Smooth muscle cell (in vitro differentiated cells): ENCODE data around the gene CEP63. TPM values are rescaled to one million over a fixed set of nuclear protein-coding genes. Genes with fewer than 3 reads are reported as not detected.

Experiments
- DNase-seq: peaks from one replicate; lab custom pipeline; 2025; ENCODE audit not compliant: unreplicated experiment; lab: John Stamatoyannopoulos, UW
- H2AFZ ChIP-seq: fragments of 200-600 bp; sonication (generic); 2 replicates; pipeline ENCODE4 v1.6.0; 2016; ENCODE audit warnings: antibody characterized with exemption, low read depth, mild to moderate bottlenecking
- H3F3A ChIP-seq: fragments of 200-600 bp; sonication (generic); 2 replicates; pipeline ENCODE4 v1.6.0; 2017; ENCODE audit warnings: antibody characterized with exemption, low read depth
- H3K27ac ChIP-seq: fragments of 200-600 bp; sonication (generic); 2 replicates; pipeline ENCODE4 v1.5.1; 2016; ENCODE audit warnings: low read depth, mild to moderate bottlenecking
- H3K27me3 ChIP-seq: fragments of 200-600 bp; sonication (generic); 2 replicates; pipeline ENCODE4 v1.6.1; 2016; ENCODE audit warnings: low read depth, mild to moderate bottlenecking
- H3K36me3 ChIP-seq: fragments of 200-600 bp; sonication (generic); 2 replicates; pipeline ENCODE4 v1.5.1; 2016; ENCODE audit warnings: low read depth
- H3K4me1 ChIP-seq: fragments of 200-600 bp; sonication (generic); 2 replicates; pipeline ENCODE4 v1.5.1; 2016; ENCODE audit warnings: low read depth
- H3K4me2 ChIP-seq: fragments of 200-600 bp; sonication (generic); 2 replicates; pipeline ENCODE4 v1.6.0; 2016; ENCODE audit warnings: mild to moderate bottlenecking
- H3K4me3 ChIP-seq: fragments of 200-600 bp; sonication (generic); 2 replicates; pipeline ENCODE4 v1.5.1; 2016; ENCODE audit warnings: mild to moderate bottlenecking
- H3K79me2 ChIP-seq: fragments of 200-600 bp; sonication (generic); 2 replicates; pipeline ENCODE4 v1.6.0; 2016; ENCODE audit warnings: low read depth, mild to moderate bottlenecking
- H3K9ac ChIP-seq: fragments of 200-600 bp; sonication (generic); 2 replicates; pipeline ENCODE4 v1.6.0; 2016; ENCODE audit warnings: low read depth
- H3K9me3 ChIP-seq: fragments of 200-600 bp; sonication (generic); replicated peaks from 2 replicates; pipeline ENCODE4 v1.5.1; 2016; ENCODE audit warnings: low read depth
- H4K20me1 ChIP-seq: fragments of 200-600 bp; sonication (generic); 2 replicates; pipeline ENCODE4 v1.6.0; 2016; ENCODE audit warnings: low read depth
- CTCF ChIP-seq: fragments of 200-600 bp; sonication (generic); IDR thresholded peaks from 2 replicates; pipeline ENCODE4 v1.5.1; 2017; ENCODE audit warnings: borderline replicate concordance, mild to moderate bottlenecking, antibody characterized with exemption; ENCODE audit not compliant: insufficient read depth, poor library complexity, severe bottlenecking
- WGBS: methylation state at CpG from one replicate; pipeline ENCODE4 v1.1.7; 2016; ENCODE audit warnings: low lambda C conversion rate; 5-methylcytosine and 5-hydroxymethylcytosine counted together
- polyA plus RNA-seq: library from polyadenylated mRNA; unstranded; fragments of >200 nt; fragmentation: Nextera tagmentation; extraction: Ambion mirVana; gene quantifications from 2 replicates; pipeline ENCODE4 v1.2.1, GENCODE V29; 2016
- total RNA-seq: library from RNA; depleted of rRNA; stranded (reverse); fragments of >200 nt; gene quantifications from 2 replicates; pipeline ENCODE4 v1.2.3, GENCODE V29; 2014

Gene CEP63
- total and polyA plus RNA-seq, 2 experiments from 2014 or later: 16.9 to 24.5 TPM

- 92% methylated on average over 4 of the region's 4 CpGs for WGBS
- no peaks in the 10 kb centered on the region for H3F3A ChIP-seq
- no peaks in the 10 kb centered on the region for H3K27me3 ChIP-seq
- no peak for TF ChIP-seq CTCF
- H3K4me2 ChIP-seq: no peak overlapping the region
- no peaks in the 10 kb centered on the region for H3K9me3 ChIP-seq
- H4K20me1 ChIP-seq: peaks cover 8% of the 10 kb centered on the region
- H3K4me1 ChIP-seq: no peaks in the 10 kb centered on the region
- no peak overlapping the region for H3K9ac ChIP-seq
- no peak for DNase-seq
- H3K27ac ChIP-seq: no peak overlapping the region
- H2AFZ ChIP-seq: no peak overlapping the region
- H3K36me3 ChIP-seq: peaks cover 4% of the 10 kb centered on the region
- H3K4me3 ChIP-seq: no peak overlapping the region
- peaks cover 3% of the 10 kb centered on the region for H3K79me2 ChIP-seq
Observed at GRCh38 chr3:134535186-134535970, 49.5 kb downstream of the CEP63 start.

GRCh38 chr3:134536781-134537180 is 50.9 kb downstream of the CEP63 start:
- Histone ChIP-seq H4K20me1 (no peaks in the 10 kb centered on the region), H3K36me3 (peaks cover 4% of the 10 kb centered on the region), H2AFZ (no peak overlapping the region), H3F3A (no peaks in the 10 kb centered on the region), H3K4me2 (no peak overlapping the region), H3K4me3 (no peak overlapping the region), H3K9ac (no peak overlapping the region), H3K4me1 (no peaks in the 10 kb centered on the region), H3K79me2 (no peaks in the 10 kb centered on the region), H3K9me3 (no peaks in the 10 kb centered on the region), H3K27me3 (no peaks in the 10 kb centered on the region), H3K27ac (no peak overlapping the region)
- no peak for DNase-seq
- 90% methylated on average over 5 of the region's 5 CpGs for WGBS
- no peak for TF ChIP-seq CTCF

- Histone ChIP-seq H3K9ac (no peak overlapping the region), H3K36me3 (peaks cover 11% of the 10 kb centered on the region), H3F3A (no peaks in the 10 kb centered on the region), H3K27ac (no peak overlapping the region), H3K4me3 (no peak overlapping the region), H3K9me3 (no peaks in the 10 kb centered on the region), H2AFZ (no peak overlapping the region), H3K27me3 (no peaks in the 10 kb centered on the region), H3K4me2 (no peak overlapping the region), H3K79me2 (no peaks in the 10 kb centered on the region), H4K20me1 (no peaks in the 10 kb centered on the region), H3K4me1 (no peaks in the 10 kb centered on the region)
- no peak for TF ChIP-seq CTCF
- no peak for DNase-seq
- 32% methylated on average over 3 of the region's 3 CpGs for WGBS
Observed at GRCh38 chr3:134542287-134542958, 56.6 kb downstream of the CEP63 start.

- no peak for TF ChIP-seq CTCF
- H4K20me1 ChIP-seq: no peaks in the 10 kb centered on the region
- no peak overlapping the region for H3K4me2 ChIP-seq
- no peaks in the 10 kb centered on the region for H3F3A ChIP-seq
- no peak overlapping the region for H2AFZ ChIP-seq
- no peaks in the 10 kb centered on the region for H3K4me1 ChIP-seq
- no peak overlapping the region for H3K4me3 ChIP-seq
- WGBS: 87% methylated on average over 3 of the region's 3 CpGs
- H3K36me3 ChIP-seq: peaks cover 7% of the 10 kb centered on the region
- H3K27me3 ChIP-seq: no peaks in the 10 kb centered on the region
- H3K79me2 ChIP-seq: no peaks in the 10 kb centered on the region
- no peak overlapping the region for H3K9ac ChIP-seq
- H3K9me3 ChIP-seq: no peaks in the 10 kb centered on the region
- no peak overlapping the region for H3K27ac ChIP-seq
- DNase-seq: no peak
Observed at GRCh38 chr3:134543113-134543512, 57.3 kb downstream of the CEP63 start.
